ENCODE results near the gene TMEM256. TPM values are rescaled to one million over a fixed set of nuclear protein-coding genes. Genes with fewer than 3 reads are reported as not detected.

TMEM256 gene
- total and polyA plus RNA-seq, 4 donors = 30.0 to 130 (median 97.7) TPM

DNA sequence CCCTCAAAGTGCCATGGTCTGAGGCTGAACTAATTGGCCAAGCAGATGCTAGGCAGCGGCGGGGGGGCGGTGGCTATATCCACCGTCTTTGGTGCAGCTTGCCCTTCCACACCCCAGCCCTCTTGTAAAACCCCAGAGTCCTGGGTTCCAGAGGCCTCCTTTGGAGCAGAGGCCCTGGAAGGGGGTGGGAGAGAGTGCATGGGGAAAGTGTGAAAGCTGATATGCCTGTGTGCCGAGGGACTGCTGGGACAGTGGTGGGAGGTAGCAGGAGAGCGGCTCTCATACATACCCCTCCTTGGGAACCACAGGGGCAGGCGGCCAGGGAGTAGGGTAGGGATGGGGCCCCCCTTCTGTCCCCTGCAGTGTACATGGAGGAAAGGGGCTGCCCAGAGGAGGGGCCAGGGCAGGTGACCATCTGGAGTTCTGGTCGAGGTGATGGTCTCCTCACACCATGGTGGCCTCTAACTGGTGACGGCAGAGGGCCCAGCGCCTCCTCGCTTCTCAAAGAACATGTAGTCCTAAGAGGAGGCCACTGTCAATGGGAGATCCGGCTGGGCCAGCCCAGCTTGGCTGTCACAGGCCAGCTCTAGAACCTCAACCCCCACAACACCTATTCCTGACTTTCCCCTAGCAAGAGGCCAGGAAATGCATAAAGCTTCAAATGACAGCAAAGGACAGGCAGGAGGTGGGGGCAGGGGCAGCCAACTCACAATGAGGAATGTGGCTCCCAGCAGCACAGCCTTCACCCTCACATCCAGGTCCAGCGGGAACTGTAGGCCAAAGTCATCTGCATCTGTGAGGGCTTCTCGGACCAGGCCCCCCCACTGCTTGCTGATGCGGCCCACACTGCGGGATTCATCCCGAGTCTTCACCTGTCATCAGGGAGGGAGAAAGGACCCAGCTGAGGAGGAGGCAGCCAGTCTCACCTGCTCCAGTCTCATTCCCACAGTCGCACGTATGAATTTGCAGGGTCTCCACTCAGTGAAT, 13.7 kb downstream of the TMEM256 start:
- Histone ChIP-seq H3K4me3 (ENCODE audit: low read depth in 1 of 3, low read length in 3 of 3) (no peak overlapping the region), H3K27ac (ENCODE audit: low read depth in 1 of 2, low read length in 2 of 2) (no peak overlapping the region), H3K9ac (ENCODE audit: low read depth in 1 of 2, low read length in 2 of 2) (no peak overlapping the region), H3K36me3 (ENCODE audit: control insufficient read depth in 4 of 4, insufficient read depth in 3 of 4, low read depth in 1 of 4, low read length in 3 of 4) (peaks cover 0 to 8% (median 6%) of the 10 kb centered on the region in 4 donors), H3K9me3 (ENCODE audit: control insufficient read depth in 4 of 4, low read length in 3 of 4) (no peaks in the 10 kb centered on the region), H3K4me1 (ENCODE audit: control insufficient read depth in 4 of 4, insufficient read depth in 4 of 4, low read length in 3 of 4) (peaks cover 0 to 14% (median 8%) of the 10 kb centered on the region in 4 donors), H3K27me3 (ENCODE audit: control insufficient read depth in 4 of 4, insufficient read depth in 4 of 4, low read length in 3 of 4) (no peaks in the 10 kb centered on the region)
- WGBS = 91% methylated on average over 19 of the region's 19 CpGs
- DNase-seq (ENCODE audit: low spot score) = no peak
- TF ChIP-seq JUND (IDR thresholded peaks at IDR 0.05) (no peak), HNF4G (IDR thresholded peaks at IDR 0.05) (no peak), NR2F2 (IDR thresholded peaks at IDR 0.05) (no peak), YY1 (IDR thresholded peaks at IDR 0.05) (no peak), TAF1 (conservative IDR thresholded peaks at IDR 0.05) (no peak), HNF4A (conservative IDR thresholded peaks at IDR 0.05) (no peak), EGR1 (IDR thresholded peaks at IDR 0.05; ENCODE audit: low read depth in 2 of 2) (no peak), SP1 (IDR thresholded peaks at IDR 0.05) (no peak), GABPA (IDR thresholded peaks at IDR 0.05 in 1 of 2, conservative IDR thresholded peaks at IDR 0.05 in 1 of 2) (no peak), MAX (IDR thresholded peaks at IDR 0.05) (no peak), FOXA1 (IDR thresholded peaks at IDR 0.05) (no peak), RAD21 (IDR thresholded peaks at IDR 0.05) (no peak), FOXA2 (IDR thresholded peaks at IDR 0.05) (no peak)
- TF ChIP-seq, protein P1, sequence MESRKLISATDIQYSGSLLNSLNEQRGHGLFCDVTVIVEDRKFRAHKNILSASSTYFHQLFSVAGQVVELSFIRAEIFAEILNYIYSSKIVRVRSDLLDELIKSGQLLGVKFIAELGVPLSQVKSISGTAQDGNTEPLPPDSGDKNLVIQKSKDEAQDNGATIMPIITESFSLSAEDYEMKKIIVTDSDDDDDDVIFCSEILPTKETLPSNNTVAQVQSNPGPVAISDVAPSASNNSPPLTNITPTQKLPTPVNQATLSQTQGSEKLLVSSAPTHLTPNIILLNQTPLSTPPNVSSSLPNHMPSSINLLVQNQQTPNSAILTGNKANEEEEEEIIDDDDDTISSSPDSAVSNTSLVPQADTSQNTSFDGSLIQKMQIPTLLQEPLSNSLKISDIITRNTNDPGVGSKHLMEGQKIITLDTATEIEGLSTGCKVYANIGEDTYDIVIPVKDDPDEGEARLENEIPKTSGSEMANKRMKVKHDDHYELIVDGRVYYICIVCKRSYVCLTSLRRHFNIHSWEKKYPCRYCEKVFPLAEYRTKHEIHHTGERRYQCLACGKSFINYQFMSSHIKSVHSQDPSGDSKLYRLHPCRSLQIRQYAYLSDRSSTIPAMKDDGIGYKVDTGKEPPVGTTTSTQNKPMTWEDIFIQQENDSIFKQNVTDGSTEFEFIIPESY (IDR thresholded peaks at IDR 0.05) = no peak

DNA sequence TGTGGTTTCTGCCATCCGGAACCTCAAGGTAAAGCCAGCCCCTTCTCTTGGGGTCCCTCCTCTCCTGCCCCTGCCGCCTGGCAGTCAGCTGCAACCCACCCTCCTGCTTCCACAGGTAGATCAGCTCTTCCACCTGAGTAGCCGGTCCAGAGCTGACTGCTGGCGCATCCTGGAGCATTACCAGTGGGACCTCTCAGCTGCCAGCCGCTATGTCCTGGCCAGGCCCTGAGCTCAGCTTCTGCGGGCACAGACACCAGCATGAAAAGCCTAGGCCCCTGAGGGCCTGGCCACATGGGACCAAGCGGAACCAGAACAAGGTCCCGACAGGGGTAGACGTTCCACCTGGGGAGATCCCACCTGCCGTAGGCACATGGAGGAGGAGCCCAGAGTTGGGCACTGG, 15.0 kb downstream of the TMEM256 start:
- Histone ChIP-seq H3K36me3 (ENCODE audit: control insufficient read depth in 4 of 4, insufficient read depth in 3 of 4, low read depth in 1 of 4, low read length in 3 of 4) (peaks cover 0 to 8% (median 7%) of the 10 kb centered on the region in 4 donors), H3K4me3 (ENCODE audit: low read depth in 1 of 3, low read length in 3 of 3) (no peak overlapping the region), H3K9ac (ENCODE audit: low read depth in 1 of 2, low read length in 2 of 2) (no peak overlapping the region), H3K9me3 (ENCODE audit: control insufficient read depth in 4 of 4, low read length in 3 of 4) (no peaks in the 10 kb centered on the region), H3K4me1 (ENCODE audit: control insufficient read depth in 4 of 4, insufficient read depth in 4 of 4, low read length in 3 of 4) (peaks cover 0 to 6% (median 3%) of the 10 kb centered on the region in 4 donors), H3K27me3 (ENCODE audit: control insufficient read depth in 4 of 4, insufficient read depth in 4 of 4, low read length in 3 of 4) (no peaks in the 10 kb centered on the region), H3K27ac (ENCODE audit: low read depth in 1 of 2, low read length in 2 of 2) (no peak overlapping the region)
- no peak for DNase-seq (ENCODE audit: low spot score)
- WGBS = 97% methylated on average over 10 of the region's 10 CpGs
- no peak for TF ChIP-seq ATF3 (IDR thresholded peaks at IDR 0.05)
- TF ChIP-seq GABPA (IDR thresholded peaks at IDR 0.05 in 1 of 2, conservative IDR thresholded peaks at IDR 0.05 in 1 of 2) = no peak
- TF ChIP-seq RXRA (IDR thresholded peaks at IDR 0.05) = no peak
- no peak for TF ChIP-seq HNF4G (IDR thresholded peaks at IDR 0.05)
- TF ChIP-seq TAF1 (conservative IDR thresholded peaks at IDR 0.05) = no peak
- TF ChIP-seq YY1 (IDR thresholded peaks at IDR 0.05) = no peak
- TF ChIP-seq FOXA1 (IDR thresholded peaks at IDR 0.05) = no peak
- TF ChIP-seq JUND (IDR thresholded peaks at IDR 0.05) = no peak
- TF ChIP-seq, protein P2, sequence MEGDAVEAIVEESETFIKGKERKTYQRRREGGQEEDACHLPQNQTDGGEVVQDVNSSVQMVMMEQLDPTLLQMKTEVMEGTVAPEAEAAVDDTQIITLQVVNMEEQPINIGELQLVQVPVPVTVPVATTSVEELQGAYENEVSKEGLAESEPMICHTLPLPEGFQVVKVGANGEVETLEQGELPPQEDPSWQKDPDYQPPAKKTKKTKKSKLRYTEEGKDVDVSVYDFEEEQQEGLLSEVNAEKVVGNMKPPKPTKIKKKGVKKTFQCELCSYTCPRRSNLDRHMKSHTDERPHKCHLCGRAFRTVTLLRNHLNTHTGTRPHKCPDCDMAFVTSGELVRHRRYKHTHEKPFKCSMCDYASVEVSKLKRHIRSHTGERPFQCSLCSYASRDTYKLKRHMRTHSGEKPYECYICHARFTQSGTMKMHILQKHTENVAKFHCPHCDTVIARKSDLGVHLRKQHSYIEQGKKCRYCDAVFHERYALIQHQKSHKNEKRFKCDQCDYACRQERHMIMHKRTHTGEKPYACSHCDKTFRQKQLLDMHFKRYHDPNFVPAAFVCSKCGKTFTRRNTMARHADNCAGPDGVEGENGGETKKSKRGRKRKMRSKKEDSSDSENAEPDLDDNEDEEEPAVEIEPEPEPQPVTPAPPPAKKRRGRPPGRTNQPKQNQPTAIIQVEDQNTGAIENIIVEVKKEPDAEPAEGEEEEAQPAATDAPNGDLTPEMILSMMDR (IDR thresholded peaks at IDR 0.05; ENCODE audit: low read depth, low read length, missing input control) = no peak
- TF ChIP-seq SP1 (IDR thresholded peaks at IDR 0.05) = no peak
- no peak for TF ChIP-seq MAX (IDR thresholded peaks at IDR 0.05)
- no peak for TF ChIP-seq EGR1 (IDR thresholded peaks at IDR 0.05; ENCODE audit: low read depth in 2 of 2)
